Coronary artery (tissue), 2 donors: ENCODE data around the gene C2orf69.
"Not testable (repeated sequence)": the region's sequence is repeated elsewhere in the genome, so short reads cannot be mapped to it uniquely, and the experiment has no call there.

Experiments used
- DNase-seq: peaks from one replicate; pipeline ENCODE4 v3.0.0-alpha.2; 2017; ENCODE audit warnings: low spot score
- H3K27ac ChIP-seq, 2 donors: fragments of 200-600 bp; sonication (generic); one replicate each; pipeline ENCODE4 v1.5.1; 2016 to 2019
- H3K4me3 ChIP-seq: fragments of 200-600 bp; sonication (generic); 2 replicates; pipeline ENCODE4 v1.5.1; 2016; ENCODE audit warnings: mild to moderate bottlenecking, moderate library complexity
- CTCF ChIP-seq: fragments of 200-600 bp; sonication (generic); IDR thresholded peaks from one replicate; pipeline ENCODE4 v1.5.1; 2019; ENCODE audit warnings: antibody characterized with exemption

The C2orf69 gene

GRCh38 chr2:199911877-199912161, 726 bp downstream of the C2orf69 start:
- Histone ChIP-seq H3K27ac (peak overlapping the region; percentile 95 to 99), H3K4me3 (peak overlapping the region; percentile 86)
- TF ChIP-seq CTCF: no peak
- DNase-seq: no peak

GRCh38 chr2:199912553-199913114, 1.5 kb downstream of the C2orf69 start:
- H3K27ac ChIP-seq, DNase-seq: not testable (repeated sequence)
- peak overlapping the region; percentile 86 for H3K4me3 ChIP-seq

- H3K4me3 ChIP-seq: no peak overlapping the region
- no peak overlapping the region for H3K27ac ChIP-seq
- no peak for TF ChIP-seq CTCF
- DNase-seq: no peak
Observed at GRCh38 chr2:199914372-199914958, 3.4 kb downstream of the C2orf69 start.

GRCh38 chr2:199916980-199917379, 5.9 kb downstream of the C2orf69 start:
- no peak for TF ChIP-seq CTCF
- Histone ChIP-seq H3K27ac (no peak overlapping the region), H3K4me3 (no peak overlapping the region)
- DNase-seq: no peak

GRCh38 chr2:199922856-199923255, 11.8 kb downstream of the C2orf69 start:
- no peak for DNase-seq
- H3K4me3 ChIP-seq: no peak overlapping the region
- no peak for TF ChIP-seq CTCF
- H3K27ac ChIP-seq: no peak overlapping the region

GRCh38 chr2:199923924-199924323, 12.8 kb downstream of the C2orf69 start:
- no peak for DNase-seq
- no peak for TF ChIP-seq CTCF
- Histone ChIP-seq H3K4me3 (no peak overlapping the region), H3K27ac (no peak overlapping the region)

- no peak for TF ChIP-seq CTCF
- no peak for DNase-seq
- Histone ChIP-seq H3K4me3 (no peak overlapping the region), H3K27ac (no peak overlapping the region)
Observed at GRCh38 chr2:199926806-199927205, 15.7 kb downstream of the C2orf69 start.
